DOHH2 (cell line): ENCODE data around the gene C1orf159.

ENCODE experiments used
- EZH2phosphoT487 ChIP-seq: fragments of 200-600 bp; sonication (generic); IDR thresholded peaks from 2 replicates; pipeline ENCODE4 v1.6.1; 2017; ENCODE audit warnings: borderline replicate concordance, mild to moderate bottlenecking, antibody characterized with exemption, low read length, moderate library complexity, mixed read lengths
- TF ChIP-seq, protein P1 (sequence below): fragments of 200-600 bp; sonication (generic); IDR thresholded peaks from one replicate; pipeline ENCODE4 v1.5.1; 2014; ENCODE audit warnings: antibody characterized with exemption, mild to moderate bottlenecking, low read depth, low read length; ENCODE audit not compliant: poor library complexity, severe bottlenecking

DNA sequence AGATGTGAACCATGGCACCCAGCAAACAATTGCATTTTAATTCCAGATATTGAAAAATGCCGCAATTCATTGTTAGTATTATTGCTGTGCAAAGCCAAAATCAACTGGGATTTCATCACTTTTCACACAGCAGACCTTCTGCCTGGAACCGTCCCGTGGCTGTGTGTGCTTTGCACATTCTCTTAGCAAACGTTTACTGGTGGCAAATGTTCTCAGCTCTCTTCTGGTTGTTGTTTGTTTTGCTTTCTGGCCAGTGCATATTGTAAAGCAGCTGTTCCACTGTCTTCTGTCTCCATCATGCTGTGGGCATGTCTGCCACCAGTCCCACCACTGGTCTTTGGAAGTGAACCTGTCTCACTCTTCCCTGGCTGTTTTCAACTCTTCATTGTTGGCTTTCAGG lies 38.0 kb upstream of the C1orf159 start:
- TF ChIP-seq, protein P1, sequence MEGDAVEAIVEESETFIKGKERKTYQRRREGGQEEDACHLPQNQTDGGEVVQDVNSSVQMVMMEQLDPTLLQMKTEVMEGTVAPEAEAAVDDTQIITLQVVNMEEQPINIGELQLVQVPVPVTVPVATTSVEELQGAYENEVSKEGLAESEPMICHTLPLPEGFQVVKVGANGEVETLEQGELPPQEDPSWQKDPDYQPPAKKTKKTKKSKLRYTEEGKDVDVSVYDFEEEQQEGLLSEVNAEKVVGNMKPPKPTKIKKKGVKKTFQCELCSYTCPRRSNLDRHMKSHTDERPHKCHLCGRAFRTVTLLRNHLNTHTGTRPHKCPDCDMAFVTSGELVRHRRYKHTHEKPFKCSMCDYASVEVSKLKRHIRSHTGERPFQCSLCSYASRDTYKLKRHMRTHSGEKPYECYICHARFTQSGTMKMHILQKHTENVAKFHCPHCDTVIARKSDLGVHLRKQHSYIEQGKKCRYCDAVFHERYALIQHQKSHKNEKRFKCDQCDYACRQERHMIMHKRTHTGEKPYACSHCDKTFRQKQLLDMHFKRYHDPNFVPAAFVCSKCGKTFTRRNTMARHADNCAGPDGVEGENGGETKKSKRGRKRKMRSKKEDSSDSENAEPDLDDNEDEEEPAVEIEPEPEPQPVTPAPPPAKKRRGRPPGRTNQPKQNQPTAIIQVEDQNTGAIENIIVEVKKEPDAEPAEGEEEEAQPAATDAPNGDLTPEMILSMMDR = no peak
- TF ChIP-seq EZH2phosphoT487 = no peak
